ENCODE measurements around the gene CPNE5. TPM values are rescaled to one million over a fixed set of nuclear protein-coding genes. Genes with fewer than 3 reads are reported as not detected.

Gene CPNE5
- total and polyA plus RNA-seq, 9 of the 15 experiments (the other 6 are each of a cell fraction or from before 2014, with no cell fraction given), result 0.14 to 1.0 (median 0.46) TPM; not detected in 2

- TF ChIP-seq GMEB1 (CRISPR knock-in tag; IDR thresholded peaks at IDR 0.05) (no peak), ATF4 (CRISPR knock-in tag; IDR thresholded peaks at IDR 0.05) (no peak), CGGBP1 (CRISPR knock-in tag; IDR thresholded peaks at IDR 0.05) (no peak), PURB (CRISPR knock-in tag; IDR thresholded peaks at IDR 0.05; ENCODE audit: low read depth) (no peak), CEBPZ (IDR thresholded peaks at IDR 0.05; ENCODE audit: borderline replicate concordance, low read depth, low read length) (no peak), ZEB2 (IDR thresholded peaks at IDR 0.05) (no peak), POU5F1 (IDR thresholded peaks at IDR 0.05; ENCODE audit: borderline replicate concordance, low read depth, low read length, partially characterized antibody) (no peak), RBBP5 (IDR thresholded peaks at IDR 0.05; ENCODE audit: borderline replicate concordance, insufficient read depth, low read length, poor library complexity, severe bottlenecking) (peak; percentile 3), RBM25 (IDR thresholded peaks at IDR 0.05; ENCODE audit: low read depth, low read length, severe bottlenecking) (peak; percentile 81)
Observed at GRCh38 chr6:36754582-36755434, 84.4 kb downstream of the CPNE5 start (continued).
